SIG-M5 (cell line): ENCODE results near the gene ITGB1BP2.
"Not testable (repeated sequence)": the region's sequence is repeated elsewhere in the genome, so short reads cannot be mapped to it uniquely, and the experiment has no call there.

Source experiments
- DNase-seq: peaks from one replicate; lab custom pipeline; 2025; lab: John Stamatoyannopoulos, UW

The ITGB1BP2 gene

GRCh38 chrX:71302461-71303213, 1.1 kb downstream of the ITGB1BP2 start:
- DNase-seq: no peak

GRCh38 chrX:71304561-71304960, 3.0 kb downstream of the ITGB1BP2 start:
- DNase-seq: no peak

- no peak for DNase-seq
These were observed 14.4 kb downstream of the ITGB1BP2 start for GRCh38 chrX:71315917-71316316.

DNA sequence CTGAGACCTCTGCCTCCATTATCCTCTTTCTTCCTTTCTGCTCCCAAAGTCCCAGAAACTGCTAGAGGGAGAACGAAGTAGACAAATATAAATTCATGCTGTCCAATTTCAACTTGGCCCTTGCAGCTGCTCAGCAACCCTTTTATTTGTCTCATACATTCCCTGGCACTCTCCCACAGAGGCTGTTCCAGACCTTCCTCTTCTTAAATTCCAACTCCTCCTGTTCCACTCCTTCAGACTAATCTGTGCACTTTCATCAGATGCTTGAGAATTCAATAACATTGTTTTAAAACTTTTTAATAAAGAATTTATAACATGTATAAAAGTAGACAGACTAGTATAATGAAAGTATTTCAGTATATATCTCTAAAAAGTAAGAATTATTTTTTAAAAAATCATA, 15.4 kb downstream of the ITGB1BP2 start:
- DNase-seq: not testable (repeated sequence)

GRCh38 chrX:71320126-71320525, 18.6 kb downstream of the ITGB1BP2 start:
- no peak for DNase-seq

- DNase-seq: no peak
These were observed 20.2 kb downstream of the ITGB1BP2 start for GRCh38 chrX:71321731-71322130.

DNA sequence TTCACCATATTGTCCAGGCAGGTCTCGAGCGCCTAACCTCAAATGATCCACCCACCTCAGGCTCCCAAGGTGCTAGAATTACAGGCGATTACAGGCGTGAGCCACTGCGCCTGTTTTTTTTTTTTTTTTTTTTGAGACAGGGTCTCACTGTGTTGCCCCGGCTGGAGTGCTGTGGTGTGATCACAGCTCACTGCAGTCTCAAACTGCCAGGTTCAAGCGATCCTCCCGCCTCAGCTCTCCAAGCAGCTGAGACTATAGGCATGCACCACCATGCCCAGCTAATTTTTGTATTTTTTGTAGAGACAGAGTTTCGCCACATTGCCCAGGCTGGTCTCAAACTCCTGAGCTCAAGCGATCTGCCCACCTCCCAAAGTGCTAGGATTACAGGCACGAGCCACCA, 22.9 kb downstream of the ITGB1BP2 start:
- not testable (repeated sequence) for DNase-seq

DNA sequence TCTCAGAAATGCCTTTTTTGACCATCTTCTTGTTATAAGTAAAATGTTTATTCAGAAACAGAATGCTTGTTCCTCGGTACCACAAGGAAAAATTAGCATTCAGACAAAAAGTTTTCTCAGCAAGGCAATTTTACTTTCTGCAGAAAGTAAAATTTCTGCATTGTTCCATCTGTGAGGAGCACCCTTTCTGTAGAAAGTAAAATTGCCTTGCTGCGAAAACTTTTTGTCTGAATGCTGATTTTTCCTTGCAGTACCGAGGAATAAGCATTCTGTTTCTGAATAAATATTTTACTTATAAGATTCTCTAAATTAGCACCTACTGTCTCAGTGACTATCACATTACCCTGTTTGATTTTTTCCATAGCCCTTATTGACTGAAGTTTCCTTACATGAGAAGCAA, 24.8 kb downstream of the ITGB1BP2 start:
- no peak for DNase-seq

- DNase-seq: not testable (repeated sequence)
These were observed 47.7 kb downstream of the ITGB1BP2 start for GRCh38 chrX:71349151-71349665.

GRCh38 chrX:71349867-71350266, 48.3 kb downstream of the ITGB1BP2 start:
- not testable (repeated sequence) for DNase-seq

DNA sequence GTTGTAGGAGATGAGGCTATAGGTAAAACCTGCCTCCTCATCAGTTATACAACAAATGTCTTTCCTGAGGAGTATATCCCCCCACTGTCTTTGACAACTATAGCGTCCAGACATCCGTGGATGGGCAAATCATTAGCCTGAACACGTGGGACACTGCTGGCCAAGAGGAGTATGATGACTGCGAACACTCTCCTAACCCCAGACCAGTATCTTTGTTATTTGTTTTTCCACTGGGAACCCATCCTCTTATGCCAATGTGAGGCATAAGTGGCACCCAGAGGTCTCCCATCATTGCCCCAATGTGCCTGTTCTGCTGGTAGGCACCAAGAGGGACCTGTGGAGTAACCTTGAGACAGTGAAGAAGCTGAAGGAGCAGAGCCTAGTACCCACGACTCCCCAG, 50.9 kb downstream of the ITGB1BP2 start:
- DNase-seq: not testable (repeated sequence)
